K562 (cell line): ENCODE data around the gene ZFR2. TPM values are rescaled to one million over a fixed set of nuclear protein-coding genes. Genes with fewer than 3 reads are reported as not detected.
A peak's percentile ranks its signal among the peaks of the same experiment; 100 is the strongest.

ENCODE experiments used
- ATAC-seq: fragments of 200-7000 bp; cut with Tn5 transposase; 3 replicates; pipeline ENCODE4 v1.9.1; 2020; ENCODE audit warnings: moderate library complexity
- BruUV-seq: library from RNA; stranded (reverse); fragments of 400-500 nt; replicated peaks from 2 replicates; lab custom pipeline; 2021; lab: Mats Ljungman, UMichigan
- CTCF ChIA-PET: fragments of 300-600 bp; formaldehyde crosslinking; extraction: SDS; loops from one replicate; lab custom pipeline; 2021; ENCODE audit warnings: low intra/inter-chr PET ratio; lab: Yijun Ruan, JAX
- POLR2A ChIA-PET: fragments of 300-600, 350-650 bp; sonication (Branson Sonifier 250); formaldehyde crosslinking; extraction: SDS; loops from one replicate; lab custom pipeline; 2021; ENCODE audit warnings: antibody characterized with exemption, inconsistent platforms; lab: Yijun Ruan, JAX
- DNase-seq, 4 experiments: peaks; one replicate each; pipeline versions ENCODE4 v3.0.0 to v3.0.0-alpha.2; 2011 to 2018; ENCODE audit warnings: low spot score in 3 of 4, mixed read lengths in 3 of 4; ENCODE audit errors: extremely low read depth in 1 of 4
- FAIRE-seq: peaks from 2 replicates; lab custom pipeline; 2011; peaks lifted over from hg19 to GRCh38; lab: Jason Lieb, UNC
- H2AFZ ChIP-seq: 2 replicates; pipeline ENCODE4 v1.6.0; 2011; ENCODE audit warnings: low read depth, low read length, control low read depth, inconsistent platforms
- H3K27ac ChIP-seq: fragments of 200-600 bp; 3 replicates; pipeline ENCODE4 v1.8.0; 2011; ENCODE audit warnings: low read depth, mild to moderate bottlenecking, control low read depth, inconsistent platforms, low read length, moderate library complexity, mixed read lengths; ENCODE audit errors: extremely low read depth
- H3K27me3 ChIP-seq, 2 experiments: fragments of 300-600 bp in 1 of 2; 2 replicates in 1 of 2; 3 replicates in 1 of 2; pipeline versions ENCODE4 v1.6.0 to v1.8.0; 2011; ENCODE audit warnings: inconsistent platforms in 2 of 2, low read length in 2 of 2, mild to moderate bottlenecking in 1 of 2, mixed read lengths in 1 of 2, moderate library complexity in 1 of 2; ENCODE audit not compliant: control insufficient read depth in 2 of 2, insufficient read depth in 2 of 2
- H3K36me3 ChIP-seq: fragments of 300-600 bp; 3 replicates; pipeline ENCODE4 v1.8.0; 2011; ENCODE audit warnings: mild to moderate bottlenecking, low read length, inconsistent platforms; ENCODE audit not compliant: control insufficient read depth, insufficient read depth
- H3K4me1 ChIP-seq, 2 experiments: fragments of 200-600 bp in 1 of 2; replicated peaks in 1 of 2; 2 replicates in 1 of 2; 3 replicates in 1 of 2; pipeline versions ENCODE4 v1.5.1 to v1.8.0; 2011; ENCODE audit warnings: inconsistent platforms in 2 of 2, low read length in 2 of 2, mild to moderate bottlenecking in 1 of 2, mixed read lengths in 1 of 2, moderate library complexity in 1 of 2; ENCODE audit not compliant: control insufficient read depth in 2 of 2, insufficient read depth in 2 of 2
- H3K4me2 ChIP-seq: 2 replicates; pipeline ENCODE4 v1.6.1; 2011; ENCODE audit warnings: low read length, control low read depth, inconsistent platforms, mixed read lengths; ENCODE audit not compliant: insufficient read depth
- H3K4me3 ChIP-seq: fragments of 200-600 bp; sonication (generic), shearing (Covaris generic); 2 replicates; pipeline ENCODE4 v1.5.1; 2016; ENCODE audit warnings: control low read depth, inconsistent platforms
- H3K79me2 ChIP-seq: fragments of 200-600 bp; 3 replicates; pipeline ENCODE4 v1.8.0; 2011; ENCODE audit warnings: low read length, inconsistent platforms; ENCODE audit not compliant: control insufficient read depth, insufficient read depth
- H3K9ac ChIP-seq, 2 experiments: 2 replicates each; pipeline versions ENCODE4 v1.6.0 to v1.6.1; 2011; ENCODE audit warnings: low read depth in 2 of 2, low read length in 2 of 2, control low read depth in 1 of 2, inconsistent platforms in 1 of 2, mild to moderate bottlenecking in 1 of 2, mixed read lengths in 1 of 2; ENCODE audit not compliant: insufficient read depth in 1 of 2
- H3K9me1 ChIP-seq: one replicate; pipeline ENCODE4 v1.6.0; 2011; ENCODE audit warnings: inconsistent platforms, mild to moderate bottlenecking, low read length, moderate library complexity; ENCODE audit not compliant: control insufficient read depth, insufficient read depth
- H3K9me3 ChIP-seq: replicated peaks from 2 replicates; pipeline ENCODE4 v1.5.1; 2011; ENCODE audit warnings: low read depth, low read length, inconsistent platforms; ENCODE audit not compliant: control insufficient read depth, insufficient read depth
- H4K20me1 ChIP-seq: replicated peaks from 2 replicates; pipeline ENCODE4 v1.6.1; 2011; ENCODE audit warnings: low read length, inconsistent platforms, mixed read lengths; ENCODE audit not compliant: control insufficient read depth, insufficient read depth
- ARID2 ChIP-seq: fragments of 450-650 bp; IDR thresholded peaks from 2 replicates; pipeline ENCODE4 v1.6.1; 2017; ENCODE audit warnings: antibody characterized with exemption, mild to moderate bottlenecking
- BACH1 ChIP-seq: fragments of 200-800 bp; sonication (Bioruptor generic); IDR thresholded peaks from 2 replicates; pipeline ENCODE4 v1.6.1; 2016; ENCODE audit warnings: missing genetic modification characterization, missing compliant biosample characterization
- BCLAF1 ChIP-seq, 2 experiments: fragments of 450-650 bp in 1 of 2; IDR thresholded peaks; 2 replicates each; pipeline ENCODE4 v1.6.1; 2011 to 2017; ENCODE audit warnings: low read depth in 2 of 2, antibody characterized with exemption in 1 of 2, borderline replicate concordance in 1 of 2, low read length in 1 of 2, mild to moderate bottlenecking in 1 of 2, mixed read lengths in 1 of 2; ENCODE audit not compliant: control insufficient read depth in 1 of 2
- DDX20 ChIP-seq: fragments of 450-650 bp; IDR thresholded peaks from 2 replicates; pipeline ENCODE4 v1.6.1; 2016; ENCODE audit warnings: missing genetic modification characterization, low read depth, mild to moderate bottlenecking, missing compliant biosample characterization, moderate library complexity
- E2F4 ChIP-seq: sonication (generic); formaldehyde crosslinking; IDR thresholded peaks from 2 replicates; pipeline ENCODE4 v1.8.0; 2022; ENCODE audit warnings: mild to moderate bottlenecking, low read depth, missing genetic modification reagents
- MAFG ChIP-seq: fragments of 450-650 bp; conservative IDR thresholded peaks from 2 replicates; pipeline ENCODE4 v1.6.1; 2016; ENCODE audit warnings: missing genetic modification characterization, missing compliant biosample characterization
- PRMT5 ChIP-seq: sonication (generic); formaldehyde crosslinking; IDR thresholded peaks from 2 replicates; pipeline ENCODE4 v1.5.0; 2020; ENCODE audit warnings: missing genetic modification reagents
- SIRT6 ChIP-seq: IDR thresholded peaks from one replicate; pipeline ENCODE4 v1.6.1; 2012; ENCODE audit warnings: low read depth, mild to moderate bottlenecking, control low read depth, inconsistent platforms, low read length, moderate library complexity
- SMAD1 ChIP-seq: fragments of 150-350 bp; IDR thresholded peaks from 2 replicates; pipeline ENCODE4 v1.6.1; 2014; ENCODE audit warnings: low read length, low read depth; ENCODE audit not compliant: partially characterized antibody
- USF1 ChIP-seq: sonication (generic); formaldehyde crosslinking; IDR thresholded peaks from 2 replicates; pipeline ENCODE4 v1.9.0; 2022; ENCODE audit warnings: mild to moderate bottlenecking, missing genetic modification reagents
- ZNF764 ChIP-seq: fragments of 250-450 bp; sonication (Bioruptor Pico); IDR thresholded peaks from 2 replicates; pipeline ENCODE4 v1.4.0; 2020; ENCODE audit warnings: low read depth, mild to moderate bottlenecking, moderate library complexity
- WGBS: fragments of 100-300 bp; shearing (Covaris generic); methylation state at CpG from one replicate; pipeline ENCODE4 v1.1.6; 2016; ENCODE audit warnings: low coverage, mixed read lengths; ENCODE audit not compliant: insufficient coverage; ENCODE audit errors: missing lambda C conversion rate; 5-methylcytosine and 5-hydroxymethylcytosine counted together
- in situ Hi-C: fragments of 300-500 bp; cut with MboI; formaldehyde crosslinking; loops from 4 replicates; pipeline ENCODE4 v1.15.0; 2018; ENCODE audit warnings: inconsistent platforms, mixed read lengths
- intact Hi-C: fragments of 100-400 bp; cut with micrococcal nuclease; formaldehyde crosslinking; loops from 2 replicates; pipeline ENCODE4 v1.14.2; 2022
- polyA plus RNA-seq, 8 experiments: library from polyadenylated mRNA; depleted of rRNA in 4 of 8; stranded (reverse) in 5 of 8; unstranded in 3 of 8; fragments of >200 nt; fragmentation: Nextera tagmentation in 2 of 8; fragmentation: Illumina TruSeq in 1 of 8; extraction: Ambion mirVana in 2 of 8; extraction: Trizol in 1 of 8; gene quantifications; 2 replicates each; pipeline versions ENCODE4 v1.2.1 to v1.2.3, GENCODE V29; 2011 to 2014; ENCODE audit warnings: inconsistent platforms in 1 of 8, missing spikeins in 1 of 8
- total RNA-seq, 7 experiments: library from RNA; depleted of rRNA in 6 of 7; stranded (reverse); fragments of >200 nt in 6 of 7; fragmentation: Illumina TruSeq in 2 of 7; extraction: Trizol in 2 of 7; gene quantifications; 2 replicates each; pipeline versions ENCODE4 v1.2.1 to v1.2.3, GENCODE V29; 2011 to 2021; ENCODE audit warnings: low replicate concordance in 1 of 7
- TF ChIP-seq, protein P1 (sequence below): fragments of 450-650 bp; formaldehyde crosslinking; IDR thresholded peaks from 2 replicates; pipeline ENCODE4 v1.4.0; 2022; ENCODE audit warnings: missing genetic modification characterization
- TF ChIP-seq, protein P2 (sequence below): fragments of 200-400 bp; formaldehyde crosslinking; IDR thresholded peaks from 2 replicates; pipeline ENCODE4 v1.6.1; 2017; ENCODE audit warnings: mild to moderate bottlenecking, low read depth, low read length, moderate library complexity

Gene ZFR2
- total and polyA plus RNA-seq, 9 of the 15 experiments (the other 6 are each of a cell fraction or from before 2014, with no cell fraction given), result 0.03 to 0.59 (median 0.07) TPM; not detected in 6

- Histone ChIP-seq H3K27me3 (peaks cover 0 to 22% of the 10 kb centered on the region in 2 experiments; a peak in 3 of 5 replicates), H2AFZ (no peak overlapping the region), H3K4me1 (peaks cover 4 to 22% of the 10 kb centered on the region in 2 experiments), H3K9me3 (peaks cover 12% of the 10 kb centered on the region), H3K4me3 (no peak overlapping the region), H3K27ac (no peak overlapping the region)
- ATAC-seq (no peak), FAIRE-seq (no peak)
- POLR2A ChIA-PET, result no interaction called here
- BruUV-seq, result no TSS peak
- peak; percentile 24; the same call in 1 of the 2 replicates for TF ChIP-seq USF1 (CRISPR knock-in tag)
- no peak for TF ChIP-seq SMAD1
- TF ChIP-seq BACH1 (tag), result no peak
- TF ChIP-seq ZNF764 (CRISPR knock-in tag), result no peak
- TF ChIP-seq, protein P1, sequence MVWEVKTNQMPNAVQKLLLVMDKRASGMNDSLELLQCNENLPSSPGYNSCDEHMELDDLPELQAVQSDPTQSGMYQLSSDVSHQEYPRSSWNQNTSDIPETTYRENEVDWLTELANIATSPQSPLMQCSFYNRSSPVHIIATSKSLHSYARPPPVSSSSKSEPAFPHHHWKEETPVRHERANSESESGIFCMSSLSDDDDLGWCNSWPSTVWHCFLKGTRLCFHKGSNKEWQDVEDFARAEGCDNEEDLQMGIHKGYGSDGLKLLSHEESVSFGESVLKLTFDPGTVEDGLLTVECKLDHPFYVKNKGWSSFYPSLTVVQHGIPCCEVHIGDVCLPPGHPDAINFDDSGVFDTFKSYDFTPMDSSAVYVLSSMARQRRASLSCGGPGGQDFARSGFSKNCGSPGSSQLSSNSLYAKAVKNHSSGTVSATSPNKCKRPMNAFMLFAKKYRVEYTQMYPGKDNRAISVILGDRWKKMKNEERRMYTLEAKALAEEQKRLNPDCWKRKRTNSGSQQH (CRISPR knock-in tag), result no peak
- no peak for TF ChIP-seq ARID2
- 0 out of 2 replicates have a peak, but pooled peaks have one; percentile 45 for TF ChIP-seq E2F4 (CRISPR knock-in tag)
- TF ChIP-seq, protein P2, sequence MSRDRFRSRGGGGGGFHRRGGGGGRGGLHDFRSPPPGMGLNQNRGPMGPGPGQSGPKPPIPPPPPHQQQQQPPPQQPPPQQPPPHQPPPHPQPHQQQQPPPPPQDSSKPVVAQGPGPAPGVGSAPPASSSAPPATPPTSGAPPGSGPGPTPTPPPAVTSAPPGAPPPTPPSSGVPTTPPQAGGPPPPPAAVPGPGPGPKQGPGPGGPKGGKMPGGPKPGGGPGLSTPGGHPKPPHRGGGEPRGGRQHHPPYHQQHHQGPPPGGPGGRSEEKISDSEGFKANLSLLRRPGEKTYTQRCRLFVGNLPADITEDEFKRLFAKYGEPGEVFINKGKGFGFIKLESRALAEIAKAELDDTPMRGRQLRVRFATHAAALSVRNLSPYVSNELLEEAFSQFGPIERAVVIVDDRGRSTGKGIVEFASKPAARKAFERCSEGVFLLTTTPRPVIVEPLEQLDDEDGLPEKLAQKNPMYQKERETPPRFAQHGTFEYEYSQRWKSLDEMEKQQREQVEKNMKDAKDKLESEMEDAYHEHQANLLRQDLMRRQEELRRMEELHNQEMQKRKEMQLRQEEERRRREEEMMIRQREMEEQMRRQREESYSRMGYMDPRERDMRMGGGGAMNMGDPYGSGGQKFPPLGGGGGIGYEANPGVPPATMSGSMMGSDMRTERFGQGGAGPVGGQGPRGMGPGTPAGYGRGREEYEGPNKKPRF, result no peak
- no peak for TF ChIP-seq DDX20 (tag)
- no peak for TF ChIP-seq BCLAF1 (IDR thresholded peaks at IDR 0.05; ENCODE audit: borderline replicate concordance in 1 of 2, control insufficient read depth in 1 of 2, low read depth in 2 of 2, low read length in 1 of 2)
- no peak for TF ChIP-seq SIRT6
- no peak for TF ChIP-seq MAFG (tag)
- TF ChIP-seq PRMT5 (CRISPR knock-in tag), result no peak
- TF ChIP-seq, all 486 proteins: peak for 2
- DNase-seq, result no peak
- in situ Hi-C loops (no loop called here), intact Hi-C loops (no loop called here)
- H3K36me3 ChIP-seq, result no peaks in the 10 kb centered on the region
- no peaks in the 10 kb centered on the region for H3K79me2 ChIP-seq
- no peak overlapping the region for H3K9ac ChIP-seq
- no peaks in the 10 kb centered on the region for H3K9me1 ChIP-seq
- H3K4me2 ChIP-seq, result no peak overlapping the region
- CTCF ChIA-PET, result no interaction called here
- no peaks in the 10 kb centered on the region for H4K20me1 ChIP-seq
- WGBS, result 69% methylated on average over 19 of the region's 19 CpGs
These were observed 30.9 kb downstream of the ZFR2 start for GRCh38 chr19:3837922-3838321.
